Heart left ventricle (tissue), 13 donors: Measurements from ENCODE around the gene MS4A4E.
A peak's percentile ranks its signal among the peaks of the same experiment; 100 is the strongest.

ENCODE experiments used
- POLR2A ChIP-seq, 2 donors: fragments of 450-650 bp; IDR thresholded peaks; one replicate each; pipeline ENCODE4 v1.6.1; 2017; ENCODE audit warnings: antibody characterized with exemption in 2 of 2, mild to moderate bottlenecking in 2 of 2, moderate library complexity in 2 of 2
- TF ChIP-seq, protein P1 (sequence below), 12 donors: fragments of 200-600 bp; sonication (generic) in 4 of 12; IDR thresholded peaks; one replicate each; pipeline versions ENCODE4 v1.5.0 to v1.8.0; 2018 to 2022; ENCODE audit warnings: antibody characterized with exemption in 12 of 12, mild to moderate bottlenecking in 5 of 12
- donor health status: ischemic (EF 13 %, LVEDD 7.1; RV severe dilation, severe dysfunction).
- donor health status: DM: no; HTN: yes; CAD: no.
- donor health status: DM: no; HTN: no; CAD: no.
- donor health status: ischemic (EF 25% LVEDD 6.9; RV normal size, moderate dysfunction).
- donor health status: ischemic (EF 25% LVEDD 5.7; RV mildly dilated, moderate dysfunction).
- donor health status: ischemic (EF 35%, LVEDD 5.7; RV mildly dilated, moderate dysfunction).
- donor health status: nonischemic (EF 11% LVEDD 7.7; RV severe dilation, severe dysfunction).
- donor health status: DM: yes; HTN: yes; CAD: no.
- donor health status: PGD.
- donor health status: ischemic (EF 29% LVEDD 5.4; RV normal size, mild dysfunction).
- donor health status: nonischemic (EF 23%, LVEDD 6.1; RV moderate dilation, normal function).

DNA sequence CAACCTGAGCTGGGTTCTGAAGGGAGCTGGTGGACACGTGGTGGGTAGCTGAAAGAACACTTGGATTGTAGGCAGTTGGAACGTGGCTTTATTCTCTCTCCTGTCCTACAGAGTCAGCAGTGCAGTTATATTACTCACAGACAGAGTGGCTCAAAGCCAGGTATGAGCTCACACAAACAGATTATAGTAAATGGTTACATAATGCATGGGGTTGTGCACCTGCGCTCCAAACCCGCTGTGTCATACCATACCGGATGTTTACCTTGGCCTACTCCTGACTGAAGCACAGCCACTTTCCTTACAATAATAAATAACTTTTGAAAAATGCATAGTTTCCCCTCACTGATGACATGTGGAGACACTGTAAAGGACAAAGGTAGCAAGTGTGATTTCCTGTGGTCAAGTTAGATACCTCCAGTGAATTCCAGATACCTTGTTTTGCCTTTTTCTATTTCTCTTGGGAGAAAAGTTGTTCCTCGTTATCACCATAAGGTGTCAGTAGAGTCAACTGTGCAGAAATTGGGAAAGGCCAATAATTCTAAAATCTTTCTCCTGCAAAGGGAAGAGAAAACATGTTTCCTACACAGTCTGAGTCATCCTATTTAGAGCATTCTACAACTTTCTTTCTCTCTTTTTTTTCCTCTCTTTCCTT is 73.5 kb downstream of the MS4A4E start:
- no peak for TF ChIP-seq POLR2A (IDR thresholded peaks at IDR 0.05)
- TF ChIP-seq, protein P1, sequence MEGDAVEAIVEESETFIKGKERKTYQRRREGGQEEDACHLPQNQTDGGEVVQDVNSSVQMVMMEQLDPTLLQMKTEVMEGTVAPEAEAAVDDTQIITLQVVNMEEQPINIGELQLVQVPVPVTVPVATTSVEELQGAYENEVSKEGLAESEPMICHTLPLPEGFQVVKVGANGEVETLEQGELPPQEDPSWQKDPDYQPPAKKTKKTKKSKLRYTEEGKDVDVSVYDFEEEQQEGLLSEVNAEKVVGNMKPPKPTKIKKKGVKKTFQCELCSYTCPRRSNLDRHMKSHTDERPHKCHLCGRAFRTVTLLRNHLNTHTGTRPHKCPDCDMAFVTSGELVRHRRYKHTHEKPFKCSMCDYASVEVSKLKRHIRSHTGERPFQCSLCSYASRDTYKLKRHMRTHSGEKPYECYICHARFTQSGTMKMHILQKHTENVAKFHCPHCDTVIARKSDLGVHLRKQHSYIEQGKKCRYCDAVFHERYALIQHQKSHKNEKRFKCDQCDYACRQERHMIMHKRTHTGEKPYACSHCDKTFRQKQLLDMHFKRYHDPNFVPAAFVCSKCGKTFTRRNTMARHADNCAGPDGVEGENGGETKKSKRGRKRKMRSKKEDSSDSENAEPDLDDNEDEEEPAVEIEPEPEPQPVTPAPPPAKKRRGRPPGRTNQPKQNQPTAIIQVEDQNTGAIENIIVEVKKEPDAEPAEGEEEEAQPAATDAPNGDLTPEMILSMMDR (IDR thresholded peaks at IDR 0.05), result peak in 11 of 12 donors; percentile 36 to 61 (median 40)
